Mononuclear cell (primary cell): ENCODE data around the gene TCF25. TPM values are rescaled to one million over a fixed set of nuclear protein-coding genes. Genes with fewer than 3 reads are reported as not detected.
A peak's percentile ranks its signal among the peaks of the same experiment; 100 is the strongest.
"Not testable (repeated sequence)": the region's sequence is repeated elsewhere in the genome, so short reads cannot be mapped to it uniquely, and the experiment has no call there.

Source experiments
- H3K27me3 ChIP-seq: 2 replicates; pipeline ENCODE4 v1.6.0; 2011; ENCODE audit warnings: low read length, control low read depth; ENCODE audit not compliant: insufficient read depth
- H3K4me1 ChIP-seq: 2 replicates; pipeline ENCODE4 v1.5.1; 2011; ENCODE audit warnings: mild to moderate bottlenecking, low read length, control low read depth; ENCODE audit not compliant: insufficient read depth
- H3K4me3 ChIP-seq: 2 replicates; pipeline ENCODE4 v1.5.1; 2011; ENCODE audit warnings: mild to moderate bottlenecking, low read length, moderate library complexity
- H3K9me3 ChIP-seq: 2 replicates; pipeline ENCODE4 v1.5.1; 2011; ENCODE audit warnings: low read depth, mild to moderate bottlenecking, control low read depth, low read length
- total RNA-seq: library from RNA; depleted of rRNA; stranded (reverse); fragments of >200 nt; gene quantifications from one replicate; pipeline ENCODE4 v1.2.3, GENCODE V29; 2012

Gene TCF25
- total RNA-seq, 1 donor: 148 TPM

DNA sequence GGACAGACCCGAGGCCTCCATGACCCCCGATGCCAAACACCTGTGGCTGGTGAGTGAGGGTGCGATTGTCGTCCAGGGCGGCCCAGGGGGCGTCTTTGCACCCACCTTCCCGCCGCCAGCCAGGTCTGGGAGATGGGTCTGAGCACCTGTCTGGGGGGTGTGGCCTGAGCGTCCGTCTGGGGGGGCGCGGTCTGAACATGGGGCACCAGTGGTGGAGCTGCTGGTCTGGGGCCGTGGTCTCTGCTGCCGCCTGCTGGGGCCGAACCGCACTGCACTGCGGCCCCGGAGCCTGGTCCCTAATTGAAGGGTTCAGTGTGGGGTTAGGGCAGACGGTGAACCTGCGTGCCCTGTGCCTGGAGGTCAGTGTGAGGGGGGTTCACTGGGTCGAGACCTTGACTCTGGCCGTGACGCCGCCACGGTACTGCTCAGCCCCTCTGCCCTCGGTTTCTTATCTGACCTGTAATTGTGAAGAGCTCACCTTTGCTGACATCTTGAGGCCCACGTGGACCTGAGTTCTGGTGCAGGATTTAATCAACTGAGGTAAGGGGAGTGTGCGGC lies 12.6 kb upstream of the TCF25 start:
- Histone ChIP-seq H3K27me3 (no peaks in the 10 kb centered on the region), H3K4me3 (no peak overlapping the region), H3K4me1 (peaks cover 30% of the 10 kb centered on the region), H3K9me3 (no peaks in the 10 kb centered on the region)

DNA sequence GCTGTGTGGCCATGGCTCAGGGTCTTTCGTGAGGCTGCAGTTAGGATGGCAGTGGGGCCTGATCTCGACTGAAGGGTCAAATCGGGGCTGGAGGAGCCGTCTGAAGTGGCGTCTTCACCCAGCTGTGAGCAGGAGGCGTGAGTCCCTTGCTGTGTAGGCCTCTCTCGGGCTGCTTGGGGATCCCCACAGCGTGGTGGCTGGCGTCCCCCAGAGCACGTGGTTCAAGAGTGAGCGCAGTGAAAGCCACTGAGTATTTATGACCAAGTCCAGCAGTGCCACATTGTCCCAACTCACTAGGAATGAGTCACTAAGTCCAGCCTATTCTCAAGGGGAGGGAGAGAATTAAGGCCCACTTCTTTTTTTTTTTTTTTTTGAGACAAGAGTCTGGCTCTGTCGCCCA lies 11.7 kb upstream of the TCF25 start:
- H3K9me3 ChIP-seq: no peaks in the 10 kb centered on the region
- no peak overlapping the region for H3K4me3 ChIP-seq
- H3K27me3 ChIP-seq: no peaks in the 10 kb centered on the region
- peaks cover 30% of the 10 kb centered on the region for H3K4me1 ChIP-seq

DNA sequence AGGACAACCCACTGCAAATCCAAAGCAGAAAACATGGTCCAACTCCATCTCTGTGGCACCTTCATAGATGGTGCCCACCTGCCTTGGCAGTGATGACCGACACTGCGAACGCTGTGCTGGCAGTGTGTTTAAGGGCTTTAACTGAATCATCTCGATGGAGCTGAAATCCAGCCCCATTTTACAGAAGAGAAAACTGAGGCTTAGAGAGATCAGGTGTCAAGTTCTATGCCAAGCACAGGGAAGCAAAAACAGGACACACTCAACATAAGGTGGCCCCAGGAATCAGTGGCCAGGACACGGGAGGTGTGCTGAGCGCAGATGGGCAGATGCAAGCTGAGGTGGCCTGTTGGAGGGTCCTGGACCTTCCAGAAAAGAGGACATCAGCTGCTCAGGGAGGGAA lies 10.7 kb upstream of the TCF25 start:
- H3K4me3 ChIP-seq: no peak overlapping the region
- H3K4me1 ChIP-seq: peaks cover 30% of the 10 kb centered on the region
- H3K27me3 ChIP-seq: no peaks in the 10 kb centered on the region
- H3K9me3 ChIP-seq: peaks cover under 1% of the 10 kb centered on the region

- H3K4me1 ChIP-seq: peaks cover 30% of the 10 kb centered on the region
- no peaks in the 10 kb centered on the region for H3K27me3 ChIP-seq
- H3K4me3 ChIP-seq: no peak overlapping the region
- peaks cover 6% of the 10 kb centered on the region for H3K9me3 ChIP-seq
Measured at GRCh38 chr16:89863741-89864526, 9.5 kb upstream of the TCF25 start.

- Histone ChIP-seq H3K4me3 (no peak overlapping the region), H3K9me3 (peaks cover 6% of the 10 kb centered on the region), H3K4me1 (peaks cover 30% of the 10 kb centered on the region), H3K27me3 (no peaks in the 10 kb centered on the region)
Measured at GRCh38 chr16:89864527-89864820, 8.9 kb upstream of the TCF25 start.

GRCh38 chr16:89867918-89868317 lies 5.5 kb upstream of the TCF25 start:
- Histone ChIP-seq H3K4me3 (no peak overlapping the region), H3K4me1 (peaks cover 33% of the 10 kb centered on the region), H3K27me3 (no peaks in the 10 kb centered on the region), H3K9me3 (peaks cover 6% of the 10 kb centered on the region)

GRCh38 chr16:89869911-89870310 lies 3.5 kb upstream of the TCF25 start:
- no peaks in the 10 kb centered on the region for H3K27me3 ChIP-seq
- peaks cover 6% of the 10 kb centered on the region for H3K9me3 ChIP-seq
- no peak overlapping the region for H3K4me3 ChIP-seq
- H3K4me1 ChIP-seq: peaks cover 23% of the 10 kb centered on the region

DNA sequence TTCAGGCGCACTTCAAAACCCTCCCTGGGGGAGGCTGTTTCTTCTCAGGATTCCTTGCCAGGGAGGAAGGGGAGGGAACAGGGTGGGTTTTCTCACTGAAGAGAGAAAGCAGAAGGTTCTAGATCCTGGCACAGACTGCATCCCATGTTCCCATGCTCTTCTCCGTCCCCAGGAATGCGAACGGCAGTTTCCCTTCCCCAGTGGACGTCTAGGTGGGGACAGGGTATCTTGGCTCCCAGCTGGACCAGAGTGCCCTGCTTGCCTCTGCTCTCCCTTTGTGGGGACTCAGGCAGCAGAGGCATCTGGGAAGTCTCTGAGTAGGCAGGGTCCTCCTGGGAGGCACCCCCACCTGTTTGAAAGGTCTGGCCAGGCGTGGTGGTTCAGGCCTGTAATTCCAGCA lies 3.0 kb upstream of the TCF25 start:
- Histone ChIP-seq H3K9me3 (peaks cover 6% of the 10 kb centered on the region), H3K4me1 (peaks cover 25% of the 10 kb centered on the region), H3K27me3 (no peaks in the 10 kb centered on the region), H3K4me3 (no peak overlapping the region)

- no peaks in the 10 kb centered on the region for H3K27me3 ChIP-seq
- H3K9me3 ChIP-seq: peaks cover 6% of the 10 kb centered on the region
- H3K4me3 ChIP-seq: no peak overlapping the region
- H3K4me1 ChIP-seq: peaks cover 25% of the 10 kb centered on the region
Measured at GRCh38 chr16:89871895-89872294, 1.5 kb upstream of the TCF25 start.

DNA sequence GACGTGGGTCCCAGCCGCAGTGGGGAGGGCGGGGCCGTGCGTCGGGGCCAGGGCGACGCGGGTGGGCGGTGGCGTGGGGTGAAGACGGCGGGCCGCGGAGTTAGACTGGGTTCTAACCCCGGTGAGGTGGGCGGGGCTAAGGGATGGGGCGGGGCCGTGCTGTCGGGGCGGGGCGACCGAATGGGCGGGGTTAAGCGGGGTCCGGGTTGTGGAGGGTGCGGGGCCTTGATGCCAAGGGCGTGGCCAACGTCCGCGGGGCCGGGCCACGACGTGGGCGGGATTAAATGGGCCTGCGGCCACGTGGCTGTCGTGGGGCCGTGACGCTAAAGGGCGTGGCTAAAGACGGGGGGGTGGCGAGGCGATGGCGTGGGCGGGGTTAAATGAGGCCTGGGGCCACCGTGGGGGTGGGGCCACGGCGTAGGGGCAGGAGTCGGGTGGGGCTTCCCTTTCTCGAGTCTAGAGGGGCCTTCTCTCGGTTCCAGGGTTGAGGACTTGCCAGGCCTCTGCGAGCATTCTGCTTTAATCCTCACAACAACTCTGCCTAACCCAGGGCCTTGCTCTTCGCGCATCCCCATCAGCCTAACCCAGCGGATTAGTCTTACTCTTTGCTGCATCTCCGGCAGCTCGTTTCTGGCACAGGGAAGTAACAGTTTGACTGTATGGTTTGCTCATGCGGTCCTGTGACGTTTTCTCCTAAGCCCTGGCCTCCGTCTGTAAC lies 739 bp downstream of the TCF25 start:
- H3K9me3 ChIP-seq: no peaks in the 10 kb centered on the region
- H3K4me1 ChIP-seq: peaks cover 25% of the 10 kb centered on the region
- H3K4me3 ChIP-seq: peak overlapping the region; percentile 87
- no peaks in the 10 kb centered on the region for H3K27me3 ChIP-seq

- H3K27me3 ChIP-seq, H3K9me3 ChIP-seq, H3K4me3 ChIP-seq: not testable (repeated sequence)
- H3K4me1 ChIP-seq: peaks cover 11% of the 10 kb centered on the region
Measured at GRCh38 chr16:89879123-89879522, 5.7 kb downstream of the TCF25 start.

DNA sequence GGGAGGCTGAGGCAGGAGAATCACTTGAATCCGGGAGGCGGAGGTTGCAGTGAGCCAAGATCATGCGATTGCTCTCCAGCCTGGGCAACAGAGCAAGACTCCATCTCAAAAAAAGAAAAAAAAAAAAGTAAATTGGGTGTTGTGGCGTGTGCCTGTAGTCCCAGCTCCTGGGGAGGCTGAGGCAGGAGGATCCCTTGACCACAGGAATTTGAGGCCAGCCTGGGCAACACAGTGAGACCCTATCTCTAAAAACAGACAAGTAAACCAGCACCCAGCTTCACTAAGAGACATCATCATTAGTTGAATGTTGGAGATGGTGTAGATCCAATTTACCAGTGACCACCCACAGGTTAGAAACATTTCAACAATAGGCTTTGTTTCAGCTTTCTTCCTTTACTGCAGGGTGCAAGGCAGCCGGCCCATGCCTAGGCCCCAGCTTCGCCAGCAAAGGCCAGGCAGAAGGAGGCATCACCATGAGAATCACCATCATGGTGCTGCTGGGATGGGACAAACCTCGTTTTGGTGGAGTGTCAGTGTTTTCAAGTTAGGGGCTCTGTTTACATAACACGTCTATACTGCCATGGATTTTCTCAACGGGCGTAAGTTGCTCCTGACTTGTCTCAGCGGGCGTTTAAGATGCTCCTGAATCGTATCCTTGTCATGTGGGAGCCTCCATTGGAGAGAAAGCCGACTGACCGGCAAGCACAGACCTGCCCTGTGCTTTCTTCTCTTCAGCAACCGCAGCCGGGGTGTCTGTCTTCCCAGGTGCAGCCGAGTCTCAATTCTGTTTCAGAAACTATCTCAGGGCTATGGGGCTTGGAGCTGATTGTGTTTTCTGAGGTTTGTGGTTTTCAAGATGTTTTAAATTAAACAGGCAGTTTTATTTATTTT lies 7.3 kb downstream of the TCF25 start:
- H3K4me1 ChIP-seq: no peaks in the 10 kb centered on the region
- H3K9me3 ChIP-seq: no peaks in the 10 kb centered on the region
- H3K4me3 ChIP-seq: no peak overlapping the region
- no peaks in the 10 kb centered on the region for H3K27me3 ChIP-seq

- Histone ChIP-seq H3K27me3 (no peaks in the 10 kb centered on the region), H3K4me1 (no peaks in the 10 kb centered on the region), H3K9me3 (no peaks in the 10 kb centered on the region), H3K4me3 (no peak overlapping the region)
Measured at GRCh38 chr16:89881368-89881730, 8.0 kb downstream of the TCF25 start.

DNA sequence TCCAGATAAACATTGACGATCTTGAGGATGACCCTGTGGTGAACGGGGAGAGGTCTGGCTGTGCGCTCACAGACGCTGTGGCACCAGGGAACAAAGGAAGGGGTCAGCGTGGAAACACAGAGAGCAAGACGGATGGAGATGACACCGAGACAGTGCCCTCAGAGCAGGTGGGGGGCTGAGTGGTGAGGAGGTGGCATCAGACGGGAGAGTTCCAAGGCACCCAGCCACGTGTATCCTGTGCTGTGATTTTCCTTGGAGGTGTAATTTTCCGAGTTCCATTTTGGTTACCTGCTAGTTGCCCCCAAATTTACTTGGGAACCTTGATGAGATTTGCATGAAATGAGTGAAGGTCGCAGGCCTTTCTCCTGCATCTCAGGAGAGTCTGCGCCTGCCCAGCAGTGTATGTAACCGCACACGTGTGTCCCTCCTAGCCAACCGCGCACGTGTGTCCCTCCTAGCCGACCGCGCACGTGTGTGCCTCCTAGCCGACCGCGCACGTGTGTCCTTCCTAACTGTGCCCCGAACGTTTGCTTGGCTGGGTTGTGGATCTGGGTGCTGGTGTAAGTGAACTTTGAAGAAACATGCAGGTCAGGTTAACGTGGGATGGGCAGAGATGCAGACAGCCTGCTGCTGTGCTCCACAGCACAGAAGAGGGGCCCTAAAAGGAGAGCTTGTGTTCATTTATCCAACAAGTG lies 10.1 kb downstream of the TCF25 start:
- no peaks in the 10 kb centered on the region for H3K27me3 ChIP-seq
- no peaks in the 10 kb centered on the region for H3K4me1 ChIP-seq
- H3K4me3 ChIP-seq: no peak overlapping the region
- H3K9me3 ChIP-seq: no peaks in the 10 kb centered on the region
